ELF-1 (cell line): ENCODE measurements around the gene UBA1.

Experiments used
- DNase-seq: peaks from one replicate; pipeline ENCODE4 v3.0.0-alpha.2; 2016; ENCODE audit warnings: low read depth, low spot score

Gene UBA1

GRCh38 chrX:47169726-47170515 is 23.7 kb upstream of the UBA1 start:
- no peak for DNase-seq

GRCh38 chrX:47170861-47171692 is 22.6 kb upstream of the UBA1 start:
- DNase-seq: no peak

- DNase-seq: no peak
Observed at GRCh38 chrX:47171996-47172395, 21.6 kb upstream of the UBA1 start.

- no peak for DNase-seq
Observed at GRCh38 chrX:47172549-47172948, 21.1 kb upstream of the UBA1 start.

GRCh38 chrX:47172971-47173792 is 20.4 kb upstream of the UBA1 start:
- no peak for DNase-seq

GRCh38 chrX:47174376-47174775 is 19.3 kb upstream of the UBA1 start:
- DNase-seq: no peak

- no peak for DNase-seq
Observed at GRCh38 chrX:47174846-47175587, 18.6 kb upstream of the UBA1 start.

GRCh38 chrX:47175588-47175980 is 18.0 kb upstream of the UBA1 start:
- DNase-seq: no peak

GRCh38 chrX:47176101-47176740 is 17.4 kb upstream of the UBA1 start:
- DNase-seq: no peak

GRCh38 chrX:47177079-47177478 is 16.6 kb upstream of the UBA1 start:
- no peak for DNase-seq

GRCh38 chrX:47178337-47178736 is 15.3 kb upstream of the UBA1 start:
- DNase-seq: no peak

GRCh38 chrX:47179221-47179927 is 14.3 kb upstream of the UBA1 start:
- DNase-seq: no peak

GRCh38 chrX:47179928-47180255 is 13.7 kb upstream of the UBA1 start:
- DNase-seq: no peak

- no peak for DNase-seq
Observed at GRCh38 chrX:47180346-47180745, 13.3 kb upstream of the UBA1 start.

GRCh38 chrX:47181301-47181700 is 12.3 kb upstream of the UBA1 start:
- DNase-seq: no peak

- no peak for DNase-seq
Observed at GRCh38 chrX:47182106-47182700, 11.4 kb upstream of the UBA1 start.

- DNase-seq: no peak
Observed at GRCh38 chrX:47184486-47184885, 9.1 kb upstream of the UBA1 start.

GRCh38 chrX:47185241-47185640 is 8.4 kb upstream of the UBA1 start:
- no peak for DNase-seq

- DNase-seq: no peak
Observed at GRCh38 chrX:47186096-47186740, 7.4 kb upstream of the UBA1 start.
